K562 (cell line): ENCODE data around the gene DTD1. TPM values are rescaled to one million over a fixed set of nuclear protein-coding genes. Genes with fewer than 3 reads are reported as not detected.

Experiments used
- ATF7 ChIP-seq: fragments of 450-650 bp; IDR thresholded peaks from 2 replicates; pipeline ENCODE4 v1.7.1; 2014; ENCODE audit warnings: mild to moderate bottlenecking, moderate library complexity
- BACH1 ChIP-seq: fragments of 200-800 bp; sonication (Bioruptor generic); IDR thresholded peaks from 2 replicates; pipeline ENCODE4 v1.6.1; 2016; ENCODE audit warnings: missing genetic modification characterization, missing compliant biosample characterization
- CBX8 ChIP-seq: fragments of 200-600 bp; sonication (generic); IDR thresholded peaks from 2 replicates; pipeline ENCODE4 v1.6.1; 2012; ENCODE audit warnings: borderline replicate concordance, mixed run types, low read depth, mild to moderate bottlenecking, moderate library complexity, mixed read lengths, low read length, control low read depth, inconsistent platforms; ENCODE audit not compliant: poor library complexity, severe bottlenecking; ENCODE audit errors: extremely low read depth
- CCNT2 ChIP-seq: IDR thresholded peaks from 2 replicates; pipeline ENCODE4 v1.6.1; 2011; ENCODE audit warnings: borderline replicate concordance, low read depth, mild to moderate bottlenecking, moderate library complexity, mixed read lengths, low read length; ENCODE audit not compliant: insufficient read length; ENCODE audit errors: extremely low read depth
- ELK1 ChIP-seq: sonication (generic); formaldehyde crosslinking; IDR thresholded peaks from 2 replicates; pipeline ENCODE4 v1.8.1; 2022; ENCODE audit warnings: missing genetic modification reagents
- ELK3 ChIP-seq: fragments of 450-650 bp; formaldehyde crosslinking; IDR thresholded peaks from 2 replicates; pipeline ENCODE4 v1.4.0; 2020; ENCODE audit warnings: mild to moderate bottlenecking
- GABPB2 ChIP-seq: fragments of 250-450 bp; sonication (Bioruptor Pico); conservative IDR thresholded peaks from 2 replicates; pipeline ENCODE4 v1.5.1; 2021; ENCODE audit warnings: mild to moderate bottlenecking
- GTF2F1 ChIP-seq: IDR thresholded peaks from 2 replicates; pipeline ENCODE4 v1.6.1; 2011; ENCODE audit warnings: low read depth, low read length, improper control_type of control experiment
- KAT7 ChIP-seq: sonication (generic); formaldehyde crosslinking; IDR thresholded peaks from 2 replicates; pipeline ENCODE4 v1.8.0; 2022; ENCODE audit warnings: missing genetic modification reagents, mild to moderate bottlenecking, borderline replicate concordance
- L3MBTL2 ChIP-seq: fragments of 450-650 bp; IDR thresholded peaks from 2 replicates; pipeline ENCODE4 v1.6.1; 2016; ENCODE audit warnings: mild to moderate bottlenecking, moderate library complexity
- MBD2 ChIP-seq: sonication (generic); IDR thresholded peaks from 2 replicates; pipeline ENCODE4 v1.6.1; 2016; ENCODE audit warnings: low read depth, borderline replicate concordance
- NFXL1 ChIP-seq: fragments of 450-650 bp; formaldehyde crosslinking; IDR thresholded peaks from 2 replicates; pipeline ENCODE4 v1.4.0; 2021; ENCODE audit warnings: mild to moderate bottlenecking
- PYGO2 ChIP-seq: fragments of 450-650 bp; IDR thresholded peaks from 2 replicates; pipeline ENCODE4 v1.6.1; 2016; ENCODE audit warnings: mild to moderate bottlenecking, missing genetic modification characterization, moderate library complexity, missing compliant biosample characterization
- RFX1 ChIP-seq: fragments of 450-650 bp; IDR thresholded peaks from 2 replicates; pipeline ENCODE4 v1.6.1; 2016; ENCODE audit warnings: mild to moderate bottlenecking, moderate library complexity
- TAL1 ChIP-seq: fragments of 450-650 bp; IDR thresholded peaks from 2 replicates; pipeline ENCODE4 v1.6.1; 2016; ENCODE audit warnings: mild to moderate bottlenecking
- TBL1XR1 ChIP-seq, 2 experiments: IDR thresholded peaks; 2 replicates each; pipeline ENCODE4 v1.6.1; 2012; ENCODE audit warnings: improper control_type of control experiment in 2 of 2, low read length in 2 of 2, mild to moderate bottlenecking in 1 of 2
- ZBTB33 ChIP-seq: sonication (generic); formaldehyde crosslinking; IDR thresholded peaks from 2 replicates; pipeline ENCODE4 v1.8.1; 2023; ENCODE audit warnings: mild to moderate bottlenecking, missing genetic modification reagents
- ZFP30 ChIP-seq: fragments of 250-450 bp; sonication (Bioruptor Pico); IDR thresholded peaks from 2 replicates; pipeline ENCODE4 v1.8.0; 2022; ENCODE audit warnings: moderate library complexity, mild to moderate bottlenecking, inconsistent platforms, borderline replicate concordance
- ZNF174 ChIP-seq: fragments of 250-450 bp; sonication (Bioruptor Pico); IDR thresholded peaks from 2 replicates; pipeline ENCODE4 v1.4.0; 2020; ENCODE audit warnings: mild to moderate bottlenecking
- ZNF785 ChIP-seq: fragments of 250-450 bp; sonication (Bioruptor Pico); IDR thresholded peaks from 2 replicates; pipeline ENCODE4 v1.4.0; 2020; ENCODE audit warnings: mild to moderate bottlenecking
- ZSCAN29 ChIP-seq: fragments of 450-650 bp; IDR thresholded peaks from 2 replicates; pipeline ENCODE4 v1.6.1; 2017
- polyA plus RNA-seq, 8 experiments: library from polyadenylated mRNA; depleted of rRNA in 4 of 8; stranded (reverse) in 5 of 8; unstranded in 3 of 8; fragments of >200 nt; fragmentation: Nextera tagmentation in 2 of 8; fragmentation: Illumina TruSeq in 1 of 8; extraction: Ambion mirVana in 2 of 8; extraction: Trizol in 1 of 8; gene quantifications; 2 replicates each; pipeline versions ENCODE4 v1.2.1 to v1.2.3, GENCODE V29; 2011 to 2014; ENCODE audit warnings: inconsistent platforms in 1 of 8, missing spikeins in 1 of 8
- total RNA-seq, 7 experiments: library from RNA; depleted of rRNA in 6 of 7; stranded (reverse); fragments of >200 nt in 6 of 7; fragmentation: Illumina TruSeq in 2 of 7; extraction: Trizol in 2 of 7; gene quantifications; 2 replicates each; pipeline versions ENCODE4 v1.2.1 to v1.2.3, GENCODE V29; 2011 to 2021; ENCODE audit warnings: low replicate concordance in 1 of 7

Gene DTD1
- total and polyA plus RNA-seq, 9 of the 15 experiments (the other 6 are each of a cell fraction or from before 2014, with no cell fraction given) = 5.7 to 28.6 (median 26.8) TPM

- TF ChIP-seq GABPB2 (CRISPR knock-in tag) (no peak), GTF2F1 (no peak), ZFP30 (CRISPR knock-in tag) (no peak), ZBTB33 (CRISPR knock-in tag) (no peak), ZNF785 (no peak), PYGO2 (tag) (no peak), NFXL1 (no peak), ZSCAN29 (no peak), RFX1 (no peak), TAL1 (no peak), BACH1 (tag) (no peak), KAT7 (CRISPR knock-in tag) (no peak), CBX8 (no peak), ZNF174 (CRISPR knock-in tag) (no peak), ATF7 (peak; percentile 62; the same call in 1 of the 2 replicates), TBL1XR1 (IDR thresholded peaks at IDR 0.05; ENCODE audit: low read length in 2 of 2) (no peak), L3MBTL2 (peak; percentile 84; the same call in 1 of the 2 replicates), MBD2 (no peak; the same call in 1 of the 2 replicates), ELK3 (CRISPR knock-in tag) (no peak), CCNT2 (peak; percentile 66), ELK1 (CRISPR knock-in tag) (no peak)
These were observed at the start of gene DTD1 (continued) for GRCh38 chr20:18587665-18588573.
